Esophagus mucosa (tissue), 1 donor: ENCODE measurements around the gene LRRC8C. TPM values are rescaled to one million over a fixed set of nuclear protein-coding genes. Genes with fewer than 3 reads are reported as not detected.
A peak's percentile ranks its signal among the peaks of the same experiment; 100 is the strongest.

Experiments
- ATAC-seq: fragments of 200-7000 bp; cut with Tn5 transposase; one replicate; pipeline ENCODE4 v1.9.1; 2020
- total RNA-seq: library from RNA; stranded (reverse); gene quantifications from one replicate; pipeline ENCODE4 v1.2.4, GENCODE V29; 2023
- donor health status: DM: yes; HTN: yes; CAD: no.

Gene LRRC8C
- total RNA-seq: 1.8 TPM

DNA sequence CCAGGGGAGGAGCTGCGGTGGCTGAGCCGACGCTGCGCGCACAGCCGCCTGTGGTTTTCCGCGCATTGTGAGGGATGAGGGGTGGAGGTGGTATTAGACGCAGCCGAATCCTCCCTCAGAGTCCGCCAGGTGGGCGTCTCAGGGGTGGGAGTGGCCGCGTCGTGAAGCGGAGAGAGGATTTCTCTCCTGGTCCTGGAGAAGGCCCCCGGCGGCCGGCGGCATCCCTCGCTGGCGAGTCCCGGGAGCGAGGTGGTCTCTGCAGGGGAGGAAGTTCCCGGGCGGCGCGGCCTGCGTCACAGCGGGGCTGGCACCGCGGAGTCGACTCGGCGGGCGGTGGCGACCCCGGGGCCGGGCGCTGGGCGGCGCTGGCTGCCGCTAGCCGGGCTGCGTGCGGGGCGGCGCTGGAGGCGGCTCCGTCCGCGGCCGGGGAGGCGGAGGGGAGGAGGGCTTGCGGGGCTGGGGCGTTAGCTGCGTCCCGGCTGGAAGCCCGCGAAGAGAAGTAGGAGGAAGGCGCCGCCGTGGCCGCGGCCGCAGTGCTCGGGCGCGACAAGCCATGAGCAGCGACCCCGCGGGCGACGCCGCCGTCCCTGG, at the start of gene LRRC8C:
LRRC8C (plus strand) TSS at position 464 of the 591 bp plus-strand sequence. CDS start 53,354 bp downstream, outside the sequence.
- peak; percentile 91 for ATAC-seq

DNA sequence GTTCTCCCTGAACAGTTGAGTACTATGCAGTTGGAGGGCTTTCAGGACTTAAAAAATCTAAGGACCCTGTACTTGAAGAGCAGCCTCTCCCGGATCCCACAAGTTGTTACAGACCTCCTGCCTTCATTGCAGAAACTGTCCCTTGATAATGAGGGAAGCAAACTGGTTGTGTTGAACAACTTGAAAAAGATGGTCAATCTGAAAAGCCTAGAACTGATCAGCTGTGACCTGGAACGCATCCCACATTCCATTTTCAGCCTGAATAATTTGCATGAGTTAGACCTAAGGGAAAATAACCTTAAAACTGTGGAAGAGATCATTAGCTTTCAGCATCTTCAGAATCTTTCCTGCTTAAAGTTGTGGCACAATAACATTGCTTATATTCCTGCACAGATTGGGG, 48.7 kb upstream of the LRRC8C start:
- ATAC-seq: no peak

DNA sequence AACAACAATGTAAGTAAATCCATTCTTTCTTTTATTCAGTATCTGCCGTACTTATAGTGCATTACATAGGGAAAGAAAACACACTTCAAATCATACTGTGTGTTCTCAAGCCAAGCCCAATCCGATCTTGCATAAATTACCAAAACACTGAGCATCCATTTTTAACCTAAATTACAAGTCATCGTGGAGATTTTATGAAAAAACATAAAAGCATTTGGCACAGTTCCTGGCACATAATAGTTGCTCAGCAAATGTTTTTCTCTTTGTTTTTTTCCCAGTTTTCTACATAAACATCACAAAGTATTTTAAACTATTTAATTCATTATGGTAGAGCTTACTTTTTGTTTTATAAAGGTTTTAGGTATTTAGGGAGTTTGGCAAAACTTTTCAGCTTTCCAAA, 48.1 kb upstream of the LRRC8C start:
- ATAC-seq: no peak

DNA sequence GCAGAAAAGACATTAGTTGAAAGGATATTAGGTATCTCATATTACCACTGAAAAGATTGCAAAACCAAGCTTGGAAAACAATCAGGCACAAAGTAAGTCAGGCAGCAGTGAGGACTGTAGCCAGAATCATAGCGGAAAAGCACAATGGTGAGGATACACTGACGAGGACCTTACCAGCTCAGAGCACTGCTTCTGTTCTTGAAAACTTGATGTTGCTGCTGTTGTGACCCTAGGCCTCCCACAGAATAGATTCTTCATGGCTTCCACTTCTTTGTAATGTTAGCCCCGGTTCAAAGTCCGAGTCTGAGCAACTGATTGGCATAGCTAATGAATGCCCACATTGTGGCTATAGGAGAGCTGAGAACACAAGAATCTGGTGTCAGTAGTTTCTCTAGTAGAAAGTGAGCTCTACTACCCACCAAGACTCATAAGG, 45.2 kb upstream of the LRRC8C start:
- no peak for ATAC-seq

DNA sequence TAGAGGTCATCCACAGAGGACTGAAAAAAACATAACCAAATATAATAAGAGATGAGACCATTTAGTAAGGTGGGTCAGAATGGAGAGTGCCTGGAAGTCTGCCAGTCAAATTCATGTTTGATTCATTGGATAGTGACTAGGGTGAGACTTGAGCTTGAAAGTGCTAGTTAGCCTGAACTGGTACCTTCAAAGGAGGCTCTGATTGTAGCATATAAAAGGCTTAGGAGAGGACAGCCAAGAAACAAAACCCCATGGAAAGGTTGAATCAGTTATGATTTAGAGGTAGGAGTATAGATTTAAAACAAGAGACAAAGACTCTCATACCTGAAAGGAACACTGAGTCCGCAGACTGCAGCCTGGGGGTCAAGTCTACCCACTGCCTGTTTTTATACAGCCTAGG, 44.4 kb upstream of the LRRC8C start:
- ATAC-seq: no peak

DNA sequence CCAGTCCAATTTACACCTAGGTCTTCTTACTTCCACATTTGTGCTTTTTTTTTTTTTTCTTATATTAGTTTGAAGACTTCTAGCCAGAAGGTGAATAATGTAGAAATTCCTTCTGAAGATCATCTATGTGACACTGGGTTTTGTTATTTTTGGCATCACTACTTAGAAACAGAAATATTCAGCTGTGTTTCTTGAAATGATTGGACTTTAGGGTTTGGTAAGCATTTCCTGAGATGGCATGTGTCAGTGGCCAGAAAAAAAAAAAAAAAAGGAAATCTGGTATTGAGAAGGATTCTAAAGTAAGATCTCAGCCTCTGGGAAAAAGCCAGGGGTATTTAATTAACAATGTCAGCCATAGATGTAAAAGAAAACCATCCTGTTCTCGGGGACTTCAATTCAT, 43.4 kb upstream of the LRRC8C start:
- no peak for ATAC-seq

DNA sequence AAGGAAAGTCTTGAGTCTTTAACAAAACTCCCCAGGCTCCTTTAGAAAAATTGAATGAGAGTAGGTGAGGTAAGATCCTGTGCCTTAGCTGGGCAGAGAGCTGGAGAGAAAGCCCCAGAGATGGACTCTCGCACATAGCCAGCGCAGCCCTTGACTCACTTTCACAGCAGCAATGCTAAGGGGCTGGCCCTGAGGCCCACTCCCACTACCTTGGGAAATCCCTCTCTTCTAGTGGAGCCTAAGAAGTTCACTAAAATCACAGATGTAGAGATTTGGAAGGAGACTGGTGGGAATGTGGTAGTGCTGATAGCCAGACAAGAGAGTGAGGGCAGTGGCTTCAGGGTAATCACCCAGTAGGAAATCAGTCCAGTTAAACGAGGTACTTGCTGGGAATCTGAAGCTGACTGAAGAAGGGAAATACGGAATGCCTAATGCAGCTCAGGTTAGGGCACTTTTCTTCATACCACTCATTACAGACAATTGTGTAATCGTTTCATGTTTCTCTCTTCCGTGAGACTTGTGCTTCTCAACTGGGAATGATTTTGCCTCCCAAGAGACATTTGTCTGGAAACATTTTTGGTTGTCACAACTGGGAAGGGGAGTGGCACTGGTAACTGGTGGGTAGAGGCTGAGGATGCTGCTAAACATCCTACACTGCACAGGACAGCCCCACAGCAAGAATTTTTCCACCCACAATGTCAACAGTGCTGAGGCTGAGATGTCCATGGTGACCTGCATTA, 42.4 kb upstream of the LRRC8C start:
- no peak for ATAC-seq

DNA sequence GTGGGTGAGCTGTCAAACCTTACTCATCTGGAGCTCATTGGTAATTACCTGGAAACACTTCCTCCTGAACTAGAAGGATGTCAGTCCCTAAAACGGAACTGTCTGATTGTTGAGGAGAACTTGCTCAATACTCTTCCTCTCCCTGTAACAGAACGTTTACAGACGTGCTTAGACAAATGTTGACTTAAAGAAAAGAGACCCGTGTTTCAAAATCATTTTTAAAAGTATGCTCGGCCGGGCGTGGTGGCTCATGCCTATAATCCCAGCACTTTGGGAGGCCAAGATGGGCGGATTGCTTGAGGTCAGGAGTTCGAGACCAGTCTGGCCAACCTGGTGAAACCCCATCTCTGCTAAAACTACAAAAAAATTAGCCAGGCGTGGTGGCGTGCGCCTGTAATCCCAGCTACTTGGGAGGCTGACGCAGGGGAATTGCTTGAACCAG, 40.0 kb upstream of the LRRC8C start:
- peak; percentile 69 for ATAC-seq

DNA sequence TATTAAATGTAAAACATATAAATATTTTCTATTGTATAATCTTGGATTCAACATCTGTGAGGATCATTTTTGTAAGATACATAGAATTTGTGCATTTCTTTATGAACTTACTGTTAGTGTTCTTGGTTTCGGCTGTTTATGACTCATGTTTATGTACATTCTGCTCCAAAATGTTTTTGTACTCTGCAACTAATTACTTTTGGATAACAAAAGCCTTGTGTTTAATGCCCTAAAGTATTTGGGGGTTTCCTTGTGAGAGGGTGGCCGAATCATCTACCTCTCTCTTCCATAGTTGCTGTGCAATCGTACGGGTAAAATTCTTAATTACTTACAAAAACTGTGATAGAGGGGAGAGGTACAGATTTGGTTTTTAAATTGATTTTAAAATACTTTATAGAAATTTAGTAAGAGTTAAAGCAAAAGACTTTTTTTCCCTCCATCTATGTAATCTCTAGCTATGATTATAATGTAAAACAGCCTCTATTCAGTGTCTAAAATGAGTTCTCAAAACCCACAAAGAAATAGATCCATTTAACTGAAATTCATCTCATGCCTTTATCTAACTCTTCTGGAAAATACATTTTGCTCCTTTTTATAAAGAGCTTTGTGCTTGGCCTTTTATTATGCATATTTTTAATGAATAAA, 38.7 kb upstream of the LRRC8C start:
- no peak for ATAC-seq

DNA sequence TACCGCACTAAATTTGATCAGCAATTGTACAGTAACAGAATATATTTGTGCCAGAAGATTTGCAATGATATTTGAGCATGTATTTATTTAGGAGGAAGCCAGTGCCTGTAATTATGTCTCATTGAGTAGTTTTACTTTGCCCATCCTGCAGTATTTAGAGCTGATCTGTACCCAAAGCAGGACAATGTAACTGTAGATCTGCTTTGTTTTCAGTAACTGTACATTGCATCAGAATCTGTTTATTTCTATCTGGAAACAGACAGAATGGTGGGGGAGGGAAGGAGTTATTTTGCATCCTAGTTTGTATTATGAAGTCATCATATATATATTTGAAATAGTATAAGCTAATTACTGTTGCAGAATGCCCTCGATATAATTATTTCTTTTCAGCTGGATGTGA, 36.2 kb upstream of the LRRC8C start:
- ATAC-seq: no peak

DNA sequence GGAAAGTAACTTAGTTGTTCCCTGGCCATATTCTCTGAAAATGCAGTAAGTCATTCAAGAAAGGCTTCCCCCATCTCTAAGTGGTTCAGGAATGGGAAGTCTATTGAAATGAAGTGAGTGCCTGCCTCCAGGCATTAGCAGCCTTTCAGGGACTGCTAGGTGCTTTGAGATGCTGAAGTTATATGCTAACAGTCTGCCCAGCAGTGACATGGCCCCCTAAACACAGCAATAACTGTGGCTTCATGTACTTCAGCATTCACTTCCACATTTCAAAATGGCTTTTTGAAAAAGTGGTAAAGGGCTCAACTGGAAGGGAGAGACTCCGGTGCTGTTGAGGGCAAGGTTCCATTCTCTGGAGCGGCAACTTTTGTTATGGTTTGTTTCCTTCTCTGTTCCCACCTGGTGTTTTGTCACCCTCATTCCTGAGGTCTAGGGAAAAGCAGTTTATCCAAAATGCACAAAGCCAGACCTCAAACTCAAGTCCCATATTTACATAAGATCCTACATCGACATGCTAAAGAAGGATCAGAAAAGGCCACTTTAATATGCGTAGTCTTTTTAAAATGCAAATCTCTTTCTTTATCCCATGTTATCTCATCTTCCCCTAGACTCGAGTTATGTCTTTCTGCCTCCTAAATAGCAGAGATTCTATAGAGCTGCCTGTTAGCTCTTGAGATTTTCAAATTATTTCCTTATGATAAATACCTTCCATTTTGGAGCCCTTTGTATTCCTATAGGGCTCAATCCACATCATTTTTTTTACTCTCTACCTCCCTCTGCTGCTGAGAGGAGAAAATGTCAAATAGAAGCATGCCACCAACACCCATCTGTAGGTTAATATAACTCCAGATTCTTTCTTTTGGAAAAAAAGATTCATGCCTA, 34.2 kb upstream of the LRRC8C start:
- peak; percentile 83 for ATAC-seq

DNA sequence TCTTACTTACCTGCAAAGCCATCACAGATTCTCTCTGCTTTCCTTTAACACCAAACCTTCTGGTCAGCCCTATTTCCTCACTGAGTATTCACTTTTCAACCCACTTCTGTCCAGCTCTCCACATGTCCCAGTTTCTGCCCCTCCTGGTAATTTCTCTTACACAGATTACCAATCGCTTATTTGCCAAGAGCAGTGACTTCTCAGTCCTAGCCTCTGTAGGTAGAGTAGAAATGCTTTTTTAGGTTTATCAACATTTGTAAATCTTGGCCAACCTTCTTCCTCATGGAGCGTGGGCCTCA, 33.6 kb upstream of the LRRC8C start:
- no peak for ATAC-seq

DNA sequence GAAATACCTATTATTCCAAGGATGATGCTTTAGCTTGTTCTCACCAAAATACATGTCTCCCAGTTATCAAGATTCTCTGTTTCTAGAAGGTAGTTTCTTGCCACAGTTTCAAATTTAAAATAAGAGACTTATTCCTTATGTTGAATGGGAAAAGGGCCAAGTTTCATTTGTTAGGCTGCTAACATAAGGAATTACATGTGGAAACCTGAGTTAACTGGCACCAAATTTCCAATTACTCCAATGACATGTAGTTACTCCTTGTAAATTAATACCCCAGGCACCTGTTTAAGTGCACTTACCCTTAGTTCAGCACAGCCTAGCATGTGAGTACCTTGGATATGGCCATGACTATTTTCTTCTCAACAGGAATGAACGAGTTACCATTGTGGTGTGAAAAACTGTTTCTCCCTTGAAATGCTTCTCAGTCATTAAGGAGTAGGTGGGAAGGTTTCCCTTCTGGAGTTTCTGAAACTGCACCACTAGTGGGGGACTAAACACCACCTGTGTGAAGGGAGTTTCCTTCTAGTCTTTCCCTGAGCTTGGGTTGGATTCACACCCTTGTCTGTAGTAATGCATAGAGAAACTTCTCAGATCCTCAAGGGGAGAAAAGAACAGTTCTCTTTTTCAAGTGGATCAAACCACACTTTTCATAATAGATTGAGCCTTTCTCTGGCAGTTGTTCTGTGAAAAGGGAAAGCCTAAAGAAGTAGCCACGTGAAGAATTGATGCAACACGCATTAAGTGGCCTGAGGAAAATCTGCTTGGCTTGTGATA, 32.3 kb upstream of the LRRC8C start:
- ATAC-seq: no peak

DNA sequence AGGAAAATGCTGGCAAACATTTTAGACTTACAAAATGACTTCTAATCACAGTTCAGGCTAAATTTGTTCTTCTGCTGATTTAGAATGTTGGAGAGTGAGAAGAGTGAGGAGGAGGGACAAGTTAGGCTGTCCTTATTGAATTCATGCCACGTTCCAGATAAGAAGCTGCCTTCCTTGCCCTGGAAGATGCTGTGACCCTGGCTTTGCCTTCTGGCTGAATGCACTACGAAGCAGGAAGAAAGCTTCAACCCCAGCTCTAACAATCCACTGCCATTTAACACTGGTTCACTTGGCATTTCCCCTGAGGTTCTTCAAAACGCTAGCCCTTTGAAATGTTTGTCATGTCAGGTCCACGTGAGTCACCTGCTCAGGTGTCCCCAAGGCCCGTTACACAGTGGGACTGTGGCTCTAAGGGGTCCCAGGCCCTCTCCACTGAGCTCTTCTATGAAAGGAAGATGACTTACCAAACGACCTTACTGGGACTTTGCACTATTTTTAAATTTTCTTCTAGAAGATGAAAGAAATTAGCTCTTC, 30.0 kb upstream of the LRRC8C start:
- ATAC-seq: no peak

DNA sequence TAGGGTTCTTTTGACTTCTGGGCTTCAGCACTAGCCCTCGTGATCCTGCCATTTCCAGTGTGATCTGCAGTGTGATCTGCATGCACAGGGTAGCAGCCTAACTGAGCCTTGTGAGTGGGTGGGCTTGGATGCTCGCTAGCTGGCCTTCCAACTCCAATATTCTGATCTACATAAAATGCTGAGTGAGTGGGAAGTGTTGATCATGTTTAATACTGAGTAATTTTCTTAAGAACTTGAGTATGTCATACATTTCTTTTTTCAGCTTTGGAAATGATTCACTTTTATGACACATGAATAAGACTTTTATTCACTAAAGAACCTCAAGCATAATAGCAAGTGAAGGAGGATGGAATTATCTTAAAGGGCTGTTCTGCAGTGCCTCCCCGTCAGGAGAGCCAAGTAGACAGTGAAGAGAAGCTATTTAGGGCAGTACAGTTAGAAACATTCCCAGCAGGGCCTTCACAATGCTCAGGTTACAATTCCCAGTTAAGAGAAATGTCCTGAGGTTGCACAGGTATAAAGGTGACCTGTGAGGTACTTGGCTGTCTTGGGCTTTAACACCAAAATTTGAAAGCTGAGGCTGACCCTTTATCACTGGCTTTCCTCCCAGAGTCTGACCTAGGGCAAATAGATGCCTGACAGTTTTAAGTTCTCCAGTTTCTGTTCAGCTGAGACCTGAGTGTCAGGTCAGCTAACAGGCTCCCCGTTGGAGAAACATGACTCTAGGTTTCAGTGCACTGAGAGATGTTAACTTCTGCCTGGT, 29.1 kb upstream of the LRRC8C start:
- peak; percentile 11 for ATAC-seq

DNA sequence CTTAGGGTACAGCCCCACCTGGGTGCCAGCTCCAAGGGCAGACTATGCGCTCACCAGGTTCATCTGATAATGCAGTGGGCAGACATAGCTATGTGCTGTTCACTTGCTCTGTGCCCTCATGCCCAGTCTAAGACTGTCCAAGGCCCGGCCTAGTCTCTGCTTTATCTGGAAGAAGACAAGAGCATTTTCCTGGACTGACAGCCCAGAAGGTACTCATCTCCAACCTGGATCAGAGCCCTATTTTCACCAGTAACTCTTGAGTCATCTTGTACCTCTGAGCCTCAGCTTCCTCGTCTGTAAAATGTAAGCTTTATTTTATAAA, 28.5 kb upstream of the LRRC8C start:
- no peak for ATAC-seq

DNA sequence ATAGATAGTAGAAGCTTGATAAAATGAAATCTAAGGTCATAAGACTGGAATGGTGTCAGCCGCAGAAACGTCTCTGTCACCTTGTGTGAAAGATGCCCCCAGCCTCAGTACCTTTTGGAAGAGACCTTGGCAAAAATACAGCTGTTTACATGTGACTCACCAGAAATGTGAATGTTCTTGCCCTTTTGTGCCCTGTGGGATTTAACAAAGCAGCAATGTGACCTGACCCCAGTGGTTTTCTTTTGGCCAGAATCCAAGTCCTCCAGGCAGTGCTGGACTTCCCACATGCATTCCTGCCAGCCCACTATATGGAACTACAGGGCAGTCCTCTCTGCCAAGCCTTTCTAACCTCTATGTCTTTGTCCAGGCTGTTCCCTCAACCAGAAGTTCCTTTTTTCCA, 27.2 kb upstream of the LRRC8C start:
- no peak for ATAC-seq

DNA sequence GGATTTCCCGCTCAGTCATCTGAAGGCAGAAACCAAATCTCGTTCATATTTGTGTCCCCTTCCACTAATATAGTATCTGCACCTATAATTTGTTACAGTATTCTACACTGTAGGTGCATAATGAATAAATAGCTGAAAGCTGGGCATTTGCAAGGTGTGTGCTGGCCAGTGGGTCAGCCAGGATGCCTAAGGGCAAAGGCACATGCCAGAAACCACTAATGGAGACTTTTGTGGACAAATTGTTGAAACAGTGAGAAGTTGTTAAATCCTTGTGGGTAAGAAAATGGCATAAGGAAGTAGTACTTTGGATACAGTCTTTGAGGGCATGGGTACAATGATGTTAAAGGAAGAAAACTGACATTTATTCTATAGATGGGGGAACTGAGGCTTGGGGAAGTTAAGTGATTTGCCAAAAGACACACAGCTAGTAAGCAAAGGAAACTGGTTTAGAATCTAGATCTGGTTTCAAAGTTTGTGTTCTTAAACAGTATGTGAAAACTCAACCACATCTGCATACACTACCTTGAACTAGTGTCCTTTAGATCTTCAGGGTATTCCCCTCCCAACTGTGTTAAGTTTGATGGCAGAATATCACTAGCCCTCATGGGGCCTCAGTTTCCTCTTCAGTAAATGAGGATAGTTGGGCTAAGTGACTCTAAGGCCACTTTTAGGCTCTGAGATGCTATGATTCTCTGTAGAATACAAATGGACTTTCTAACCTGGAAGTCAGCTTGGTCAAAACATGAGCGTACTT, 26.5 kb upstream of the LRRC8C start:
- no peak for ATAC-seq

DNA sequence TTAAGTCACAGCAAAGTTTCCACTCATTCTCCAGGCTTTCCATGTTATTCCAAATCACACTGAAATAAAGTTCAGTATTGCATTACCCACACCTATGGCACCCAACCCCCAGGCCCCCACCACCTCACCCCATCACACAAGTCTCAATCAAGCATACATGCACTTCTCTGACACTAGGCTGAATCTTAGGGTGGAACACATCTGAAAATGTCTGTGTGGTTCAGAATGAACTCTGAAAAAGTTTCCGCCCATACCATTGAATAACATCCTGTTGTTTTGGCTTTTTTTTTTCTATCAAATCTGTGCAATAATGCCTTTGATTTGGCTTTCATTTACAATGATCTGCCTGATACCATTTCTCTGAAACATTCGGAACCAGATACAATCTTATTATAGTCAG, 25.8 kb upstream of the LRRC8C start:
- no peak for ATAC-seq

DNA sequence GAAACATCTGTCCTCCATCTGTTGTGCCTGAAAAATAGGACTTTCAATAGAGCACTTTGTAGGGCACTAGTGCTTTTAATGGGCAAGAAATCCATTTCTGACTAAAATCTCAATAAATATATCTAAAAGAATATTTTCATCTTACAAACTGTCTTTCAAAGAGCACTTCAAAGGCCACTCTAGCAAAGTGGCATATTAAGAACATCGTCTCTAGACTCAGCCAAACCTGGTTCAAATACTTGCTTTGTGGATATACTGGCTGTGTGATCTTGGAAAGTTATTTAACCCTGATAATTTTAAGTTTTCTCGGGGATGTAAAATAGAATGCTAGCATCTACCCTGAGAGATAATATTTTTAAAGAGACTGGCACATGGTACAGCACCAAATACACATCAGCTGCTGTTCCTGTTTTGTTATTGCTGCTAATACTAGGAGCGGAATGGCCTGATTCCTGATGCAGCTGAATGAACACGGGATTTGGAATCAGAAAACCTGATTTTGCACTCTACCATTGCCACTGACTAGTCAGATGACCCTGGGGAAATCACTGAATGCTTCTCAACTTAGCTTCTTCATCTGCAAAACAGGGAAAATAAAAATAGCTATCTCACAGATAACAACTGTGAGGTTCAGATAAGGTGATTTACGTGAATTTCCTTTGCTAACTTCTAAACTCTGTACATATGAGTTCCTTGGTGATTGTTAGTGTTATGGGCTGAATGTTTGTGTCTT, 25.2 kb upstream of the LRRC8C start:
- no peak for ATAC-seq
